GM19023 (cell line): ENCODE results near the gene GUCY2F.
A peak's percentile ranks its signal among the peaks of the same experiment; 100 is the strongest.

Experiments
- ATAC-seq: cut with Tn5 transposase; IDR thresholded peaks from one replicate; pipeline ENCODE4 v1.9.1; 2021; ENCODE audit warnings: mild to moderate bottlenecking, moderate library complexity; ENCODE audit not compliant: unreplicated experiment

GUCY2F gene

DNA sequence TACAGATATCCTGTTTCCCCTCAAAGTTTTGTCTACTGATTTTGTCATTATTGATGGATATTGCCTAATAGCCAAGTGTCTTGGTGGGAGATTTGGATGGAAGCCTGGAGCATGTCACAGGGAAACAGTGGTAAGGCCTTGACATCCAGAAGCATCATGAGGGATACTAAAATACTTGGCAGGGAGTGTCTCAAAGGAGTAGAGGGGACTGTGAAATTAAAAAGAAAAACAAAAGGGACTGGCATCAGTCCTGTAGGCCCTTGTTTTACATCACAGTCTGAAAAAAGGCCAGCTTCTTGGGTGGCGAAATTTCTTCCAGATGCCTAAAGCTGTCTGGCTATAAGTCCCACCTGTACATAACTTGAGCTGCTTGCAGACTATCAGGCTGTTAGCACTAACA is 83.8 kb downstream of the GUCY2F start:
- ATAC-seq = no peak

DNA sequence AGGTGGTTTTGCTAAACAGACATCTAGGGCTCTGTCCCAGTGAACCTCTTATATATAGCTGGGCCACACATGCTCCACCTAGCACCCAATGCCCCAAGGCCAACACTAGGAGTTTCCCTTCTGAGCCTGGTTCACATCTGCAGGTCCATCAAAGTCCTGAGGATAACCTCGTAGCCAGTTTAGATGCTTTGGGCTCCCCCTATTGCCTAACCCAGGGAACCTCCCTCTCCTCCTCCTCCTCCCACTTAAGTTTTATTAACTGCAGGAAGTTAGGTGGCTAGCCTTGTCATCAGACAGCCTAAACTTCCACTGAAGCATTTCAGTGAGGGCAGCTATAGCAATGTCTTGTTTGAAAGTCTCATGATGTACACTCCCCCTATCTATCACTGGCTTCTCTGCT is 88.0 kb downstream of the GUCY2F start:
- peak; percentile 49 for ATAC-seq

DNA sequence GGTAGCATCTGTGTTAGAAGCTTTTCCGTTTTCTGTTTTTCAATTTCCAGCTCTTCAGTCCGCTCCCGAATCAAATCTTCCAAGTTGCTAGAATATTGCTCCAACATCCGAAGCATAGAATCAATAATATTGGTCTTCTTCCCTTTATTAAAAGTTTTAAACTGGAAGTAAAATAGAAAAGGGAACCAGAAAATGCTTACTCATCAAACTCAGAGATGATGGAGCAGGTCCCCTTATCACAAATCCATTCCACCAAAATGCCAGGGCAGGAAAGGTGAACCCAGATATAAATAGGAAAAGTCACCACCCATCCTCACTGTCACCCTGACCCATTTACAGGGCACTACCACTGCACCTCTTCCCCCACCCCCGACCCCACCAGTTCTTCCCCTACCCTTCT is 89.0 kb downstream of the GUCY2F start:
- no peak for ATAC-seq

DNA sequence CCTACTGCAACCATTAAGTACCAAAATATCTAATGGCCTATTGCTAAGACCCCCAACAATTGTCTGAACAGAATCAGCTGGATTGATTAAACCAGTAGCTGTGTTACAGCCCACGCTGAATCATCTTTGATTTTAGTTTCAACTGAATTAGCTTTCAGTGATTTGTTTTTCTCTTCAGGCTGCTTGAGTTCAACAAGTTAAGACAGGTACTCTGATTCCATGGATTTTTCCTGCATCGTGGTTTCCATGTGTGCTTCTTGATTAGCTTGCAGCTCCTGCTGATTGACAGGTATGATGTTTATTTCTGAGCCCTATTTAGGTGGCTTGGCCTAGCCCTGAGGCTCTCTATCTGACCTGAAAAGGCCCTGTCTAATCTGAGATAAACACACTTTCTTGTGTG is 91.3 kb downstream of the GUCY2F start:
- ATAC-seq = no peak

DNA sequence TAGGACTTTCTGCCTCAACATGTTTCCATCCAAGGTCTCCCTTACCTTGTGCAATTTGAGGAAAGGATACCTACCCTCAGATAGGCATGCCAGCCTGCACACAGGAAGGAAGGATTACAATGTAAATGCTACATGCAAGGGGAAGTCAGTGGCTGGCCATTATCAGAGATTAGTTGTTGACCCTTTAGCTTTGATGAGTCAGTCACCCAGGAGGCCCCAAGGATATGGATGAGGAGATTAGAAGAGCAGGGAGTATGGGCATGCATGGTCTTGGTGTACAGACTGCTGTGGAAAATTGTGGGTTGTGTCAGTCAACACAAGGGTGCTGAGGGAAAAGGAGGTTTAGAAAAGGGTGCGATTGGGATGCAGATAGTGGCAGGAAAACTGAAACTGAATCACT is 92.0 kb downstream of the GUCY2F start:
- ATAC-seq = no peak

DNA sequence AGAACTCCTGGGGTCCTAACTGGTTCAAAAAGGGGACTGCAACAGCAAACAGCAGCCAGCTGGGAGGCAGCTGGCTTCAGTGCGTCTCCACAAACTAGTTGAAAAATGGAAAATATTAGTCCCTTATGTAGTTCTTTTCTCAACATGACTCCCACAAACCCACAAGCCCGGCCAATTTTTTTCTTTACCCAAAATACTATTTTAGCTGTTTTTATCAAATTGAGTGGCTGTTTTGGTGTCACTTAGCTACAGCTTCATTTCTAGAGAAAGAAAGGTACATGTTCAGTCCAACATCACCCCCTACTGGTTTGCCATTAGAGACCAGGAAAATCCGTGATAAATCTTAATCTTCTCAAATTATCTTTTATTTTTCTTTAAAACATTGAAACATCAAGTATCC is 97.2 kb downstream of the GUCY2F start:
- ATAC-seq = no peak

DNA sequence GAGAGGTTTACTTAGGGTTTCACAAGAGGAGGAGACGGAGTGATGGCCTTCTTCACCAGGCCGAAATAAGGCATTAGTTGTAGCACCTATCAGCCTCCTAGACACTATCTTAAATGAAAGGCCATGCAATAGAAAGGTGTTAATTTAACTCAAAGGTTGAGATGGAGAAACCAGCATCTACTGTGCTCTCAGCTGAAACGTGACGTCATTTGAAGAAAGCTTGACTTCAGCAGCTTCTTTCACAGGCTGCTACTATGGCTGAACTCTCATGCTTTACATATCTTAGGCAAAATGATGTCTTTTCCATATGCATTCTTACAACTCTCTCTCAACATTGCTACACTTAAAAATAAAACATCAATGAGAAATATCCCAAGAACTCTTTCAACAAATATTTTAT is 99.6 kb downstream of the GUCY2F start:
- no peak for ATAC-seq

DNA sequence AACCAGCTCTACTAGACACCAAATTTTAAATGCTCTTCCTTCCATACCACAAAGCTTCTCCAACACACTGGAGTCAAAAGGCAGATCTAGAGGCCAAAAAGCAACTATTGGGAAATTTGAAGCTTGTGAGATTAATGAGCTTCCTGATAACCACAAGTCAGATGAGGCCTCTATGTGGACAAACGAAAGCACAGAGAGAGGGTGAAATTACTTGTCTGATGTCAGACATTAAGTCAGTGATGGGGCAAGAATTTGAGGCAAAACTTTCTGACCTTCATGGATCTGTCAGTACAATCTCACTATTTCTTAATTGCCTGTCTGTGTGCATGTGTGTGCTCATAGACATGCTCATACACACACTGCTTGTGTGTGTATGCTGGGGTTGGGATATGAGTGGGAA is 103.6 kb downstream of the GUCY2F start:
- no peak for ATAC-seq

DNA sequence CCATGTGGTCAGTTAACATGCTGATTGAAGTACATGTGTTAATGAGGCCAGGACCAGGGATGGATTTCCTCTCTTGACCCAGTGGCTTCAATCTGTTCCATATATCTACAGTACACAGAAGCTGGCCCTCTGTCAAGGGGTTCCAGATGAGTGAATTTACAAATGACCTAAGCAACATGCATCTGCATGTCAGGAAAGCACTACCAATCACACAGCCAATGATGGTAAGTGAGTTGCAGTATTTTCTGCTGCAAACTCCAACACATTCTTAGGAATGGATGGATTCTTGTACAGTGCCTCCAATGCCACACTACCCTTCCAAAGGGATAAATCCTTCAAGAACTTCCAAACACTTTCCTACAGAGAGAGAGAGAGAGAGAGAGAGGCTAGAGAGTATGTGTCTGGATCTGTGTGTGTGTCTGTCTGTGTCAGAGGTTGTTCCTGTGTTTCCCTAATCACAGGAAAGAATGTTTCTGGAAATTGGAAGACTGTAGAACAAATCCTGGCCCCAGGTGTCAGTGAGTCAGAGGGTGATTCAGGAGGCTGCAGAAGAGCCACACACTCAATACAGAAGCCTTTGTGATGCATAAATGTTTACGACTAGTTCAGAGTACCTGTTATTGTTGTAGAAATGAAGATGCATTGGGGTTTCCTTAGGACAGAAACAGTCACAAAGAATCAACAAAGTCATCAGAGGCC is 107.5 kb downstream of the GUCY2F start:
- no peak for ATAC-seq

DNA sequence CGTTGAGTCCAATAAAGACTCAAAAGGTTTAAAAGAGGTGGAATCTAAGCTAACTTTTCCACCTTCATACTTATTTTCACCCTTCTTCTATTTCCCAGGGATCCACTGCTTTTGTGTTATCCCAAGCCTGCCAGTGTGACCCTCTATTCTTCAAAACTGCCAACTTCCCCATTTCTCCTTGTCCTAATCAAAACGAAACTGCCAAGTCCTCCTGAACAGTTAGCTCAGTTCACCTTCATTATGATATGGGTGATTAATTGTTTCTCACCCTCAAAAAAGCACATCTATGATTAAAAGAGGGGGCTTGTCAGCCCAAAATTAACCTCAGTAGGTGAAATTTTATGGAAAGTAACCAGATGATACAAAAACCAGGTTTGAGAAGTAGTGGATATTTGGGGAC is 108.4 kb downstream of the GUCY2F start:
- no peak for ATAC-seq

DNA sequence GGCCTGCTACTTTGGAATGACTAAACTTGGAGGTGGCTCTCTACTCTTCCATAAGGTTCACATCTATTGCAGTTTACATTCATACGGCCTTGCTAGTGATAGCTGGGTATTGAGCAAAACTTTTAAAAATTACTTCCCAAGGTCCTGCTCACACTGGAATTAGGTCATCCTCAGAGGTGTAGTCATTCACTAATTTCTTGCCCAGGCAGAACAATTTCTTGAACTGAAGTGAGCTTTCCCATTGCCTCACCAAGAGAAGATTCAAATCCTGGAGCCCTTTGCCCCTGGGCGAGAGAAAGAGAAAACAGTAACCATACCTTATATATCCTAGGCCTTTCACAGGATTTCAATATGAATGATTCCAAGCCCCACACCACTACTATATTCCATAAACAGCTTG is 109.2 kb downstream of the GUCY2F start:
- no peak for ATAC-seq

DNA sequence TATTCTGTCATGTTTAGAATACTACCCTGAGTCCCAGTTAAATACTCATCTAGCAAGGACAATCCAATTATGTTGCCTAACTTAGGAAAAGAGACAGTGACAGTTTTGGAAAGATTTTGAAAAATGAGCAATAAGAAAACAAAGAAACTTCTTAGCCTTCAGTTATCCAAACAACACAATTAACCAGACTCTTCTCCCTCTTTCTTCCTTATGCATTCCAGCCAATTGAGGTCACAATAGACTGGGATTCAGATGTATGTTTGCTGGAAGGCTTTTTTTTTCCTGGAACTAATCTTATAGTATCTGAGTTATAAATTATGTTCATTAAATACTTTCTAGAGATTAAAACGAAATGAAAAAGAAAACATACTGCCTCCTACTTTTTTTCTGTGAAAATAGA is 109.6 kb downstream of the GUCY2F start:
- ATAC-seq = no peak

DNA sequence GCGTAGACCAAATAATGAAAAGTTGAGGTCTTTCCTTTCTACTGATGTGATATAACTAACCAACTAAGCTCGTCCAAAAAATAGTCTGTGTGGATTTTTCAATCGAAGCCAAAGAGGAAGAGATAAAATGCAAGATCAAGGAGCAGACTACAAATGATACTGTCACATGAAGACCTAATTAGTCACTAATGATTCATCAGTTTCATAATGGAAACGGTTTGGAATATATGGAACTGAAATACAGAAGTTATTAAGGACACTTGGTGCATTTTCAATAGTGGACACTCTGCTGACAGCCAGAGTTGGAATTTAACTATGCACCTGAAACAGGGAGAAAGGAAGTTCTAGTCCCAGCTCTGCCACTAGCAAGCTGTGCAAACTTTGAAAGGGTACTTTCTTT is 119.8 kb downstream of the GUCY2F start:
- ATAC-seq = no peak

DNA sequence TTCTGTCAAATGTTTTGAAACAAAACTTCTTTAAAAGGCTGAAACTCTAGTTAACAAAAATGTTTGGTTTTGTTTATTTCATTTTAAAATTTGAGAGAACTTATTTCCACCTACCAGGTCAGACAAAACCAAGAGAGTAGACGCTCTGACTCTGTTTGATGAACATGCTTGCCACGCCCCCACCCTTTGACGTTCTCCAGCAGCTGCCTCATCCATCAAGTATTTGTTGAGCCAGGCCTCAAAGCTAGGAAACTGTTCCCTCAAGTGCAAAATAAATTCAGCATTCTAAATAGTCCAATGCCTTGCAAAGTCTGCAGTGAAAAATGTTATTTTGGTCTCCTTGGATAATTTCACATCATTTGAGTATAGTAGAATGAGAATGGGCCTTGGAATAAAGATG is 121.6 kb downstream of the GUCY2F start:
- no peak for ATAC-seq

DNA sequence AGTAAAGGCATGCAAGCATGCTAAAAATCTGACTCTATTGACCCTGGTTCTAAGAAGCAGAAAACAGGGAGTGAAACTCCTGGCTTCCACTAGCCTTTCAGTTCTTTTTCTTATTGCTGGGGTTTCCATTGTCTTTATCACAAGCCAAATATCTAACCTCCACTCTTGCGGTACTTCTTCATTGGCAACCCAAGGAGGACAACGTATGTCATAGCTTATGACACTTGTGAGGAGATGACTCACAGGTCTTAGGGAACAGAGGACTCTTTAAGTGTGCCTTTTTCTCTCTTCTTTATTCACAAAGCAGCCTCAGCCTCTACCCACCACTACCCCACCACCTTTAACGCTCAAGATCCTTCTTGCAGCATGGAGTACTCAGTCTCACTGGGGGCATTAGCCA is 124.2 kb downstream of the GUCY2F start:
- no peak for ATAC-seq

DNA sequence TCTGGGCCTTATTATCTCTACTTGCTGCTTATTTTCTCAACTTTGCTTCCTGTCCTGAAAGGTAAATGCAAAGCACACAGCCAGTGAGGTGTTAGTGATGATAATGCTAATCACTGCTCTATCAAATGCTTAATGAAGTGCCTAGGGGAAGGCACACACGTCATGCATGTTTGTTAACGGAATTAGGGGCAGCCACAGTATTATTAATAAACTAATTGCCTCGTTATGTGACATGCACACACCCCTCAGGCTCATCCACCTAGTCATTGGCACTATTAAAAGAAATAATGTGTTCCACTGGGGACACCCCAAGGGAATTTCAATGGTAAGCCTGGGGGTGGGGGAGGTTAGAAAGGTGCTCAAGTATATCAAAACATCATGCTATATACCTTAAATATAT is 125.2 kb downstream of the GUCY2F start:
- no peak for ATAC-seq

DNA sequence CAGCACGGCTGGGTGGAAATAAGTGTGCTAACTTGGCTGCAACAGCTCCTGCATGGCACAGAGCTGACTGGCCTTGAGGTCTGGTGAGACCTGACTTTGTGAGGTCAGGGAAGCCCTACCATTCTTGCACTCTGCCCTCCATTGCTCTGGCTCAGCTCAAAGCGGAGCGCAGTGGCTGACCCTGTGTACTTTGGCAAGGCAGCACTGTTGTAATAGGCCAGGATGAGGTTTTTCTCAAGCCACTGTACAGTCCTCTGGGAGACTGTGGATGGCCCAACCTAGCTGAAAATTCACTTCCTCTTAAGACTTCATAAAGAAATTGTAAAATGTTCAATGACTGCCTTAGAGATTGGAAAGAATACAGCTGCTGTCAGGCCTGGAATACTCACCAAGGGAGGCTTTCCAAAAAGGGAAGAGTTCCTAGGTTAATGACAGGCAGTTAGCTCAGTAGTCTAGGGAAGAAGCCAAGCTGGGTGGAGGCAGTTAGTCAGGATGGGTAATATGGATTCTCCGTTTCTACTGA is 129.8 kb downstream of the GUCY2F start:
- no peak for ATAC-seq

DNA sequence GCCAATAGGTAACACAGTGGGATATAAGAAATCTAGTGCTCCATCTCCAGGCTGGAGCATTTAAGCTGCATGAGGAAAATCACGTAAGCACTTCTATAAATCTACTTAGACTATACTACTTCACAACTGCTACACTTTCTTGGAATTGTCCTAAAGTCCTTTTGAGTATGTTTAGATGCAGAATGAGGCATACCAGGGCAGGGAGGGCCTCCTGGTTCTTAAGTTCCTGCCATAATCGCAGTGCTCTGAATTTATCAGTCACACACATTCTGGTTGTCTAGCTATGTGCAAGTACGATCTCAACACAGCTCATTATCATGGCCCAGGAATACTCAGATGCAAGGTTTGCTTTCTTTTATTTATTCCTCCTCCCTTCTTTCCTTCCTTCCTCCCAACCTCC is 130.3 kb downstream of the GUCY2F start:
- ATAC-seq = no peak

DNA sequence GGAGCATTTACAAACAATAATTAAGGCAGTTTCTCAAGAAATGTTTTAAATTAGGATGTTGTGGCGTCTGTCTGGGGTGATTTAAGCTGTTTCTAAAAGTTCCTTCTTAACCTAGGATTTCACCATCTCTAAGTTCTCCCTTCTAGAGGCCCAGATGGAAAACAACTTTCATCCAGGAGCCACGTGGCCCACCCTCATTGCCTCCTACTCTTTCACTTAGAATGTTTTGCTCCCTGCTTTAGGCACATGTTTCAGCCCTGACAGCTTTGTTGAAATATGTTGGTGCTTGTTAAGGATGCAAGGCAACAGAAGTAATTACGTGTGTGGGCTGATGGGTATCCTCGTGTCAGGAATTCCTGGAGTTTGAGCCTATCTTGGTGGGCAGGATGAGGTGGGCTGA is 131.3 kb downstream of the GUCY2F start:
- ATAC-seq = no peak

DNA sequence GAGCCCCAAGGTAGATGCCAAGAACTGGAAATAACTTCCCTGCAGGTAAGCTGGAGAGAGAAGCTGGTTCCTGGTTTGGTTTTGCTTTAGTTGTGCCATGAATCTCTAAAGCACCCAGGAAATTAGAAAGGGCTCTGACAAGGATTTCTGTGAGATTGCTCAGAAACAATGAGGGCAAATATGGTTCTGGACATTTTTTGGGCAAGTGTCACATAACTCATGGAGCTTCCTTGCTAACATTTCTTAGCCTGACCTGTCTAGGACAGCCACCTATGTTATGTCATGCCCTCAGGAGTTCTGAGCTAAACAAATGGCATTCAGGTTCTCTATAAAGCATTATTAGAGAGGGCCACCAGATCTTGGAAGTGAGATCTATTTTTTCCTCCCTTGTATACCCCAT is 131.8 kb downstream of the GUCY2F start:
- ATAC-seq = no peak

DNA sequence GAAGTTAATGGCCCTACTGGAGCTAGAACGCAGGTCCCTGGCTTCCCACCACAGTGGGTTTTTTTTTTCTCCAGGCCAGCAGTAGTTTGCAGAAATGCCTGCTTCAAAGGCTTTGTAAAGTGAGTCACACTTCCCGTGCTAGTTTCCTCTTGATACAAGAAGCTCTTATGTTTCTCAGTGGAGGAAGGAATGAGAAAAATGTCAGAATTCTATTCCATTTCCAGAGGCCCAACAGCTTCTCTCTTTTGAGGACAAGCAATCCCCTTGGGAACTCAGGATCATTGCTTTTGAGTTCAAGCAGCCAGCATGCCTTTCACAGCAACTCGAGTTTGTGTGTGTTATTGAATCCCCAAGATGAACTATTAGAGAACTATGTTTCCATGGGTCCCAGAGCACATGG is 134.3 kb downstream of the GUCY2F start:
- no peak for ATAC-seq

DNA sequence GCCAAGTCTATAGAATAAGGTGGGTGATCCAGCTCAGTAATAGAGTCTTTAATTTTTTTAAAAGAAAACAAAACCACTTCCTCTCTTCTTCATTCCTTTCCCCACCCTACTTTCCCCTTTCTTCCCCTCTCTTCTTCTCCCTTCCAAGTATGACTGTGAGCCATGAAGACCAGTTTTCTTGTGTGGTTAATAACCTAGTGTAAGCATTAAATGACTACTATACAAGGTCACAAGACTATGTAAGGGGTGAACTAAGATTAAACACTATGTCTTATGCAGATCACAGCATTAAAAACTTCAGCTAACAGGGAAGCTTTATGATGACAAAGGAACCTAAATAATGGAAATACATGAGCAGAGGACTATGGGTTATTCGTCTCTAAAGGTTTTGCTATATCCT is 135.4 kb downstream of the GUCY2F start:
- ATAC-seq = no peak

DNA sequence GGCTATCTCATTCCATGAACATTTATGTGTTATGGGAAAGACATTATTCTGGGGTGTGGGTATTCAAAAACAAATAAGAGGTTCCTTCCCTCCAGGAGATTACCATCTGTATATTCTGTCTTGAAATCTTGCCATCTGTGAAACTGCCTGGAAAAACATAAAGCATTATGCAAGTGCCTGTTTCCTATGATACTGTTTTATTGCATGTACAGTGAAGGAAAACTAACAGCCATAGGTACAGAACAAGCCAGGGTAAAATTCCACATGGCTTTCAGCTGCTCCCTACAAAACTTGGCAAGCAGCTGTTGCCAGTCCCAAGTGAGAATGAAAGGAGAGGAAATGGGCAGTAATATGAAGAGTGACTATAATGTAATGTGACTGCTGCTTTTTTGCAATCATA is 136.0 kb downstream of the GUCY2F start:
- ATAC-seq = no peak
